DND-41 (cell line): ENCODE measurements around the gene DIS3L2.

ENCODE experiments used
- EZH2 ChIP-seq: IDR thresholded peaks from 3 replicates; pipeline ENCODE4 v1.6.1; 2012; ENCODE audit warnings: borderline replicate concordance, low read depth, mild to moderate bottlenecking, moderate library complexity, low read length, inconsistent platforms; ENCODE audit not compliant: severe bottlenecking
- TF ChIP-seq, protein P1 (sequence below): IDR thresholded peaks from 2 replicates; pipeline ENCODE4 v1.5.1; 2012; ENCODE audit warnings: borderline replicate concordance, low read length, moderate library complexity, mild to moderate bottlenecking; ENCODE audit not compliant: poor library complexity, severe bottlenecking; ENCODE audit errors: extremely low read depth

DNA sequence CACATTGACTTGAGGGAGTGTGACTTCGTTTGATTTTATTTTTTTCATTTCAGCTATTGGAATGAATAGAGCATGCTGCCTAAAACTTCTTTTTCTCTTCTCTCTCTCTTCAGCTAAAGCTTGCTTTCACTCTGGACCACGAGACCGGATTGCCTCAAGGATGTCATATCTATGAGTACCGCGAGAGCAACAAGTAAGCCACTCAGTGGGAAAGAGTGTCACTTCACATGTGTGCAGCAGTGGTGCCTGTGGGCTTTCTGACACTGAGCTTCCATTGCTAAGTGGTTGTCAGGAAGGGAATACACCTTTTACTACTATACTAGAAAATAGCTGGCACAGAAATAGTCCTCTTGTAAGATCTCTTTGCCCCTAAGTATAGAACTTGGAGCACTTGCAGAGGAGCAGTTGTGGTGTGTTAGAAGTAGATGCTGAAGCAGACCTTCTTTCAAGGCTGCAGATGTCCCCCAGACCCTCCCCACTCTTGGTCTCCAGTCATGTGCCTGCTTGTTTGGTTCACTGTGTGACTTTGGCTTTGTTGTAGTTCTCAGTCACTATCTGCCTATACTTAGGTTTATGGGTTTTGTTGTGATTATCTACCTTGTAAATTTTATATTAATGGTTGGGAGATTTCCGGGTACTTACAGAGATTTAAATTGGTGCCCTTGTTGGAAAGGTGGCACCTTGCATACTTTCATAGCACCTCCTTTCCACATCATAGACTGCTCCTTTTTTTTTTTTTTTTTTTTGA lies 338.6 kb downstream of the DIS3L2 start:
- TF ChIP-seq, protein P1, sequence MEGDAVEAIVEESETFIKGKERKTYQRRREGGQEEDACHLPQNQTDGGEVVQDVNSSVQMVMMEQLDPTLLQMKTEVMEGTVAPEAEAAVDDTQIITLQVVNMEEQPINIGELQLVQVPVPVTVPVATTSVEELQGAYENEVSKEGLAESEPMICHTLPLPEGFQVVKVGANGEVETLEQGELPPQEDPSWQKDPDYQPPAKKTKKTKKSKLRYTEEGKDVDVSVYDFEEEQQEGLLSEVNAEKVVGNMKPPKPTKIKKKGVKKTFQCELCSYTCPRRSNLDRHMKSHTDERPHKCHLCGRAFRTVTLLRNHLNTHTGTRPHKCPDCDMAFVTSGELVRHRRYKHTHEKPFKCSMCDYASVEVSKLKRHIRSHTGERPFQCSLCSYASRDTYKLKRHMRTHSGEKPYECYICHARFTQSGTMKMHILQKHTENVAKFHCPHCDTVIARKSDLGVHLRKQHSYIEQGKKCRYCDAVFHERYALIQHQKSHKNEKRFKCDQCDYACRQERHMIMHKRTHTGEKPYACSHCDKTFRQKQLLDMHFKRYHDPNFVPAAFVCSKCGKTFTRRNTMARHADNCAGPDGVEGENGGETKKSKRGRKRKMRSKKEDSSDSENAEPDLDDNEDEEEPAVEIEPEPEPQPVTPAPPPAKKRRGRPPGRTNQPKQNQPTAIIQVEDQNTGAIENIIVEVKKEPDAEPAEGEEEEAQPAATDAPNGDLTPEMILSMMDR = no peak
- no peak for TF ChIP-seq EZH2
